GM18499 (cell line): ENCODE data around the gene YAF2.

ENCODE experiments used
- ATAC-seq: cut with Tn5 transposase; IDR thresholded peaks from one replicate; pipeline ENCODE4 v1.9.1; 2021; ENCODE audit warnings: moderate number of reproducible peaks; ENCODE audit not compliant: insufficient read depth, unreplicated experiment

YAF2 gene

DNA sequence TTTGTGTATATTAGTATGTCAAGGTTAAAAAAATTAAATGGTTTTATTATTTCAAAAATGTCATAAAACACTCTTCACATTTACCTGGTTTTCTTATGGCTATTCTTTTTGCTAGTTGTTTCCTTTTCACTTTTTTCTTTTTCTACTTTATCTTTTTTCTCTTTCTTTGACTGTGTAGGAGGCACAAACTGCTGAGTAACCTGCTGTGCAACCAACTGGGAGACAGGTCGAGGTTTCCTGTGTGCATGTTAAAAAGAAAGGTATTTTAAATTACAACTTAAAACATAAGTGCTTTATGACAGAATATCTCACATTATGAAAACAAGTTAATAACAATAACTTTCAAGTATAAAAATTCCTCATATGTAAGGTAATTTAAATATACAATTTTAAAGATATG lies 76.5 kb downstream of the YAF2 start:
- no peak for ATAC-seq

DNA sequence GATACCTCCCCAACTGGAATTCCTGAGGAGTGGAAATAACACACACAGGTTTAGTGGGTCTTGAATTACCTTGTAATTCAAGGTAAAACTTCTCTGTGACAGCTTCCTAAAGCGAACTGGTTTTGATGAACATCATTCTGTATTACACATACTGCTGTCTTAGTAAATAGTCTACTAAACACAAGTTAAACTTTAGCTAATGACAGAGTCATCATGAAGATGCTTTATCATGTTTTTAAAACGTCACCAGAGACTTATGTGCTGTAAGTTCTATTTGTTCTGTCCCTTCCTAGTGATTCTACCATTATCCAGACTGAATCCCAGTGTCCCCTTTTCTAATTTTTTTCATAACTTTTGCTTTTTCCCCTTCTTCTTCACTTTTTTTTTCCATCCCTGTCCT lies 81.8 kb downstream of the YAF2 start:
- no peak for ATAC-seq

DNA sequence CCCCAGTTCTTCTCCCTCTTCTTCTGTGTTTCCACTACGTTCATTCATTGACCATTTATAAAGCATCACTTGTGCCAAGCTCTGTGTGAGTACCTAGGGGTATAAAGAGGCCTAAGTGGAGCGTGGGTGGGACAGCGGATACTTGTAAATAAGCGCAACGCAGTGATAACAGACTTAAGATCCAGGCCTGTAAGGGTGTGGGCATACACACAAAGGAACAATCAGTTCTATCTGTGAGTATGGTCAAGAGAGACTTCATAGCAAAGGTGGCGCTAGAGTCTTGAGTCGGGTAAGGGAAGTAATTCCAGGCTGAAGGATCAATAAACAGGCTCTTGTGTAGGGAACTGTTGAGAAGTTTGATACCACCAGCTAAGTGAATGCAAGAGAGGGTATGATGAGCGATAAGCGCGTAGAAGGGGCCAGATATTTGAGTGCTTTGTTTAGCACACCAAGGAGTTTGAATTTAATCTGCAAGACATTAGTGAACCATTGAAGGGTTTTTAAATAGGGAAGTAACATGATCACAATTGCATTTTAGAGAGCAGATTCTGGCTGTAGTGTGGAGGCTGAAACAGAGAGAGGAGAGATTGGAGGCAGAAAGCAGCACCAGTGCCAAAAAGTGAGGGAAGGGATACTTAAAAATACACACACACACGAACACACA lies 92.4 kb downstream of the YAF2 start:
- ATAC-seq: no peak

DNA sequence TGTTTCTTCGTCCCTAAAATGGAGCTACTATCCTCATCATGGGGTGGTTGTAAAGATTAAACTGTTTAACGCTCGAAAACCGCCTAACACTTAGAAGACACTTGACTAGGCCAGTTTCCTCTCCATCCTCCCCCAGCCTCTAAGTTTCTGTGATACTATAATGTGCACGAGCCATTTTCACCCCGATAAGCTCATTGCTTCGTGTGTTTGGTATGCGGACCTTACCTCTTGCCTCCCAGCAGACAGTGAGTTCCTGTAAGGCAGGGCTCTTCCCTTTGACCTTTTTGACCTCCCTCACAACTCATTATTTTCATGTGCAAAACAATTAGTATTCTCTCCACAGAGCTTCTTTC lies 92.9 kb downstream of the YAF2 start:
- ATAC-seq: peak; percentile 13

DNA sequence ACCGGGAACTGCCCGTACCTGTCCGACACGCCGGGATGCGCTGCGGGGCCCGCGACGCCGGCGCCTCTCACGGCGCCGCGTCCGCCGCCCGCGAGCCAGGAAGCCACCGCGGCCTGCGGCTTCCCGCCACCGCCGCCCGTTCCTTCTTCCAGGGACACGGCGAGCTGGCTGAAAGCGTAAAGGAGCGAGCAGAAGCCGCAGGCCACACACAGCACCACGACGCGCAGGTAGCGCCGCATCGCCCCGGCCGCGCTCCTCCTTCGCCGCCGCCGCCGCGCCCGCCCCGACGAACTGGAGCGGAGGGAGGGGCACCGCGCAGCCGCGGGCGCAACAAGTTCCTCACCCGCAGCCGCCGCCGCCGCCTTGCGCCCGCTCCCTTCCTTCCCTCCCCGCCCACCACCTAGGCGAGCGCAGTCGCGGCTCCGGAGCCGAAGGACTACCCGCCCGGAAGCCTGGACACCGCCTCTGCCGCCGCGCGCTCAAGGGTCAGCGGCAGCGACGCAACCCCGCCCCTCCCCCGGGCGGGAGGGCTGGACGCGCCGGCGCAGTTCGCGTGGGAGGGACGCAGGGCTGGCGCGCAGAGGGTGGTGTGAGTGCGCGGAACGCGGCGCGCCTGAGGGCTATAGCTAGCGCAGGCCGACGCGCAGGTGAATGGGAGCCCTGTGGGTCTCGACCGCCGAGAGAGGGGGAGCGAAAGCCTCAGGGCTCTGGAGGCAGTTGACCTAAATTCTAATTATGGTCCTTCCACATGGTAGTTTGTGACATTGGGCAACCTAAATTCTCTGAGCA lies 93.4 kb downstream of the YAF2 start, which contains the start of gene GXYLT1:
Gene GXYLT1 (minus strand): TSS at position 467 of the 789 bp plus-strand sequence. CDS start 228 bp downstream, at position 239.
- peak; percentile 71 for ATAC-seq

DNA sequence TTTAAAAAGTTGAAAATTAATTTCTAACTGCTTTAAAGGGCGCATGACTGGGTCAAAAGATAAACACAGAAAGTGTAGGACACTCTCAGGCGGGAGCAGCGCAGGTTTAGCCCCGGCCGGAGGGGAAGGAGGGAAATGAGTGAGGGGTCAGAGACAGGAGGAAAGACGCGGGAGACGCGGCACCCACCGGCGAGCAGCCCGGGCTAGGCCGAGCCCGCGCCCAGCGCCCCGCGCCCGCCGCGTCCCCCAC lies 94.0 kb downstream of the YAF2 start:
- peak; percentile 22 for ATAC-seq

DNA sequence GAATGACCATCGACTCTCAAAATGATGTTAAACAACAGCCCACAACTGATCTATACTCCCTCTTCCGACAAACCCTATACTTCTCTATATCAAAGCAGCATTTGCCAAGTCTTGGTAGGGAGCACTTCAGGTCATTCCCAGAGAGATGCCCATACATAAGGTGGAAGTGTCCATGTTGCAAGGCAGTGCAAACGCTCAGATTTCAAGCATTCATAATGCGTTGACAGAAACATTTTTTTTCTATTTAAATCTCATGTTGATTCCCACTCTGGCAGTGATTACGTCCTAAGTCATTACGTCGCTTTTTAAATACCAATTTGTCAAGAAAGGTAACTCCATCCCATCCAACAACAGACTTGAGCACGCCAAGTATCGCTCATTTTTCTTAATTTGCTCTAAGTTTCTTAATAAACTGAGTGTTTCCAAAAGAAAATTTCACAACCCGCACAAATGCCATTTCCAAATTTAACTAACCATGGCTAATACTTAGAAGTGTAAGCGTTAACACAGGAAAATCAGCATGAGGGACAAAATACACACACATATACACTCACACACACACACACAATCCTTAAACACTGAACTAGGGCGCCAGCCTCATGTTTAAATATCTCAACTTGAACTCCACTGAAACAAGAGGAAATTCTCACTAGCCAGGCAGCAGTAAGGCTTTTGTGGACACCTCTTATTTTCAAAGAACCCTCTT lies 94.4 kb downstream of the YAF2 start:
- no peak for ATAC-seq

DNA sequence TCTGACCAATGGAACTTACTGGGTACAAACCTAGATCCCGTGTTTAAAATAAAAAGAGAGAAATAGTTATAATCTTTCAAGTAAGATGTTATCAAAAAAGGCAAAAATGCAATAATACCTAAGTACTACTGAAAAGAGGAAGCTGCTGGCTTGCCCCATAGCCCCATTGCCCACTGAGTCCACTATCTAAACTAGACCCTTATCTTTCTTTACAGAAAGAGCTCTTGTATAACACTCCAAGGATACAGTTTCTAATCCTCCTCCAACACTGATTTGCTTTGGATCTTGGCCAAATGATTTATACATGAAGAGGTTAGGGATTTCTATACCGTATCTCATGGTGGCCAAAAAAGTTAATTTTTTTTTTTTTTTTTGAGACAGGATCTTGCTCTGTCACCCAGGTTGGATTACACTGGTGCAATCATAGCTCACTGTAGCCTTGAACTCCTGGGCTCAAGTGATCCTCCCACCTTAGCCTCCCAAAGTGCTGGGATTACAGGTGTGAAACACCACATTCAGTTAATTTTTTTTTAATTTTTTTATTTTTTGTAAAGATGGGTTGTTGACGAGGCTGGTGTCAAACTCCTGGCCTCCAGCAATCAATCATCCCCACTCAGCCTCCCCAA lies 96.0 kb downstream of the YAF2 start:
- ATAC-seq: no peak

DNA sequence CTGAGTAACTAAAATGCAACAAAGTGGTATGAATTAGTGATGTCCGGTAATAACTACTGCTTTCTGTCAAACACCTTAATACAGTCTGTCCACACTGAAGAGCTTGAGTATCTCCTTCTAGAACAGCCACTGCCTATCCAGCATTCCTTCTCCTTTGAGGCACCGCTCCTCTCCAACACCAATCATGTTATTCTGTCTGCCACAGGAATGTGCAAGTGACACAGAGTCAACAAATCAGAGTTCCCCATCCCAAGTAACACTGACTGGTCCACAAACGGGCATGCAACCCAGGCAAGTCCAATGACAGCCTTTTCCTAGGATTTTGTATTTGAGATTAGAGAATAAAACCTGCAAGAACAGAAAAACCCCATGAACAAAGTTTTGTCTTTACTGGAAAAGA lies 97.1 kb downstream of the YAF2 start:
- no peak for ATAC-seq

DNA sequence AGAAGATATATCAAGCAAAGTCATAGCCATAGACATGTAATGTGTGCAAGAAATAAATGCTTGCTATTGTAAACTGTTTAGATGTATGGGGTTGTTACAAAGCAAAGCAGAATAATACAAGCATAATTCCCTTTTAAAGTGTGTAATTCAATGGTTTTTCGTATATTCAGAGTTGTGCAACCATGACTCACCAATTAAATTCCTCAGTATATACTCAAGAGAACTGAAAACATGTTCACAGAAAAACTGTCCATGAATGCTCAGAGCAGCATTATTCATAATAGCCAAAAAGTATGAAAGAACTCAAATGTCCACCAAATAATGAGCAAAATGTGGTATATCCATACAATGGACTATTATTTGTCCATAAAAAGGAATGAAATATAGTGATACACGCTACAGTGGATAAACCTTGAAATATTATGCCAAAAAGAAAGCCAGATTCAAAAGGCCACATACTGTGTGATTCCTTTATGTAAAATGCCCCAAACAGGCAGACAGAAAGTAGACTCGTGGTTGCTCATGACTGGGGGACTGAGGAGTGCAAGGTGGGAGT lies 102.7 kb downstream of the YAF2 start:
- no peak for ATAC-seq

DNA sequence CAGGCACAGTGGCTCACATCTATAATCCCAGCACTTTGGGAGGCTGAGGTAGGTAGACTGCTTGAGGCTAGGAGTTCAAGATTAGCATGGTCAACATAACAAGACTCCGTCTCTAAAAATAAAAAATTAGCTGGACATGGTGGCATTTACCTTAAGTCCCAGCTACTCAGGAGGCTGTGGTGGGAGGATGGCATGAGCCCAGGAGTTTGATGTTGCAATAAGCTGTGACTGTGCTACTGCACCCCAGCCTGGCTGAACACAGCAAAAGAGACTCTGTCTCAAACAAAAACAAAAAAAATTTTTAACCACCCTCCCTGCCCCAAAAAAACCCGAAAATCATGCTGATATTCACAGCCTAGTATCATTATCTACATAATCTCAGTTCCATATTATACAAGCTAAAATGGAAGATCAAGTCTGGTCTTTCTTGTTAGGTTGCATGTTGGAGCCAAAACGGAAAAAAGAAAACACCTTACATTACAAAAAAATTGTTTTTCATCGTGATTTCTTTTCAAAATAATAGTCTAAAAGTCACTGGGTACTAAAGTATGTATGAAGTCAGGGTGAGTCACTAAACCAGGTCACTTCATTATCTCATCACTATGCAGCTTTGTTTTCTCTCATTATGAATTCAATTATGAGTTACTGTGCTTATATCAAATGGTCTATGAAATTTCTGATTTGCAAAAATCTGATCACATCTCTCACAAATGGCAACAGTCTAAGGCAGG lies 107.2 kb downstream of the YAF2 start:
- ATAC-seq: no peak

DNA sequence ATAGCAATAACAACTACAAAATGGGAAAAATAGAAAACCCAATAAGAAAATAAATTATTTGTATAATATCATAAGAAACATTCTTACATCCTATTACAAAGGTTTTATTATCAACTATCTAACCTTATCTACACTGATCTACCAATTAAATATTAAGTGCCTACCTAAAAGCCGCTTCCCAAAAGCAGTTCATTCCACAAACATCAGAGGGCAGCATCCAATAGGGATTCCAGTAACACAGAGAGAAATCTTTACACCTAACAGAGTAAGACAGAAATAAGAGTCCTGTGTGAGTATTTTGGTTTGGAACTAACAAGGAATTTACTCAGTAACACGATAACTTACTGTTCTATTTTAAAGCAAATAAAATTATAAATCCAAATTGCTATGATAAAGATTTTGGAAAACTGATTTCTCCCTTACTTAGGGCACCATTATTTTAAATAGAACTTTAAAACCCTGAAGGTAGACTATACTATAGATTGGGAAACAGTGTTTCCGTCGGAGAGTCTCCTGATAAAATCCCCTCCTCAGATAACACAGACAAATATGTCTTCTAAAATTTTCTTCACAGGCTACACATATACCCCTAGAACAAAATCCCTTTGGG lies 108.3 kb downstream of the YAF2 start:
- ATAC-seq: no peak

DNA sequence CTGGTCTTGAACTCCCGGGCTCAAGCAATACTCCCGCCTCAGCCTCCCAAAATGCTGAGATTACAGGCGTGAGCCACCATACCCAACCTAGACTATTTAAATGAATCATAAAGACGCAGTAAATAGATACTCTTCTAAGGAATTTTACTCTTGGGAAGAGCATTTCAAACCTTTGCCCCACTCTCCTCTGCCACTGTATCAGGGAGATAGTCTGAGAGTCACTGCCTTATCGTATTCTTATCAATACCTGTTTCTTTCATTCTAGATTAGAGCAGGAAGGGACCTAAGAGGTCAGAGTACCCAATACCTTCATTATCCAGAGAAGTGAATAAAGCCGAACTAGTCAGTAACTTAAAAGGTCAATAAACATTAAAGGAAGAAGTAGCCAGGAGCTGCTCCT lies 109.2 kb downstream of the YAF2 start:
- ATAC-seq: no peak

DNA sequence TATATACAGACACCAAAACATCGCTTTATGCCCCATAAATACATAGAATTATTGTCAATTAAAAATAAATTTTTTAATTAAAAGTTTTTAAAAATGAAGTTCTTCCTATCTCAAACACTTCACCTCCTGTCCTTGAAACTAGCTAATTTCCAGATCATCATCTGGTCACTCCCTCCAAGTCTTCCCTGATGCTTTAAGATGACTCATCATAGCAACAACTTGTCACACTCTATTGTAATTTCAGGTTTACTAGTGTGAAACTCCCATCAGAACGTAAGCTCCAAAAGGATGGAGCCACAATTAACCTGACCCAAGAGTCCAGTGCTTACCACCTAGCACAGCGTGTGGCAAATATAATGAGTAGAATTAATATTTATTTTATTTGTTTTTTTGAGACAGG lies 109.7 kb downstream of the YAF2 start:
- no peak for ATAC-seq

DNA sequence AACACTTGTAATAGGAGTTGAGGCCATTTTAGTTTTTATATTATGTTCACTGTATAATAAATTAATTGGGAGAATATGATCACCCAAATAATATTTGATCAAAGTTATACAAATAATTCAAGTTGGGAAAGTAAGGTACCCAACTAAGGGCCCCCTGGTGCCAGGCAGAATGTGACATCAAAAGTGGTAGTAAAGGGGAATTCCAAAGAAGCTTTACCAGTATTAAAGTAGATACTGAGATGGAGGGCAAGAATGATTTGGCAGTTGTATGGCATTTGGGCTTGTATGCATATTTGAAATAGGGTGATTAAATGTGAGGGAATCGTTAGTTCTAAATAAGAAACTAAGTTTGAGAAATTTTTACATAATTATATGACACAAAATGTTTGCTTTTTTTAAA lies 111.1 kb downstream of the YAF2 start:
- no peak for ATAC-seq

DNA sequence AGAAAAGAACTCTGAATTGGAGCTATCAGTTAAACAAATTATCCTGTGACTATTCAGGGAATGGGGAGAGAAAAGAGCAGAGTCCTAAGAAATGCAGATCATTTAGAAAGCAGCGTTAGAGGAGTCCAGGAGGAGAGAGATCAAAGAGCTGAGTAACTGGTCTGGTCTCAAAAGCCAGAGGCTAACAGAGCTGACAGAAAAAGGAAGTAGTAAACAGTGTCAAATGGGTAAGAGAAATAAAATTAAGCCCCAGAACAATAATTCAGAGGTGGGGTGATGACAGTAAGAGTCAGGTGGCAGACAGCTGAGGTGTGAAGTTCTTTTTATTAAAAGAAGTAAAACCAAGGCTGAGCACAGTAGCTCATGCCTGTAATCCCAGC lies 112.7 kb downstream of the YAF2 start:
- ATAC-seq: no peak

DNA sequence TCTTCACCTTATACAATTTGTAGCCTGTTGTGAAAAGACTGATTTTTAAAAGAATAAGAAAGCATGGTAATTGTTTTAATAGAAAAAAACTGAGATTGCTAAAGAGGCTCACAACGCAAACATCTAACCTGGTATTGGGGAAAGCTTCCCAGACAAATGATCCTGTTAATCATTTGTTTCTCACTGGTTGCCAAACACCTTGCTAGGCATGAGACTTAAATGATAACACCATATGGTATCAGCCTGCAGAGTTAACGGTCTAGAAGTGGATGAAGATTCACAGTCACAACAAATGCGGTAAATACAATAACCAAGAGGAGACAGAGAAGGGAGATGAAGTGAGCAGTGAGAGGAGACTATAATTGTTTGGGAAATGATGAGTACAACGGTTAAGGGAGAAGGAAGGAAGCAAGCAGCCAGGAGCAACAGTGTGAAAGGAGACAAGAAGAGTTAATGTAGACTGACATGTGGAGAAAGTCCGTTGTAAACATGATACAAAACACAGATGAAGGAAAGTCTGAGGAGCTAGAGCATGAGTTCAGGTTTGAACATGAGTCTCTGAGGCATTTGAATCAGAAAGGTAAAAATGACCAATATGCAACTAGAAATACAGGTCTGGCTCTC lies 113.2 kb downstream of the YAF2 start:
- ATAC-seq: no peak

DNA sequence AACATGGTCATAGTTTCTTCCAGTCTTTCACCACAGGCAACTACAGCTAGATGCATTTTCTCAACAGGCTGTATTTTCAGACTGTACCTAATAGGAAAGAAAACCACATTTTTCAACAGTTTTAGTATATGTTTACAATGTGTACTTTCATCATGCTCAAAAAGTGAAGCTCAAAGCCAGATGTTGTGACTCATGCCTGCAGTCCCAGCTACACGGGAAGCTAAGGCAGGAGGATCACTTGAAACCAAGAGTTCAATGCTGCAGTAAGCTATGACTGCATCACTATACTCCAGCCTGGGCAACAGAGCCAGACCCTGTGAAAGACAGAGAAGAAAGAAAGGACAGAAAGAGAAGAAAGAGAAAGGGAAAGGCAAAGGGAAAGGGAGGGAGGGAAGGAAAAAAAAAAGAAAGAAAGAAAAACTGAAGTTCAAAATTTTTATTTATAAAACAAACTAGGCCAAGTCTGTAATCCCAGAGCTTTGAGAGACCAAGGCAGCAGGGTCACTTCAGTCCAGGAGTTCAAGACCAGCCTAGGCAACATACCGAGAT lies 118.9 kb downstream of the YAF2 start:
- ATAC-seq: no peak
